Neural cell (in vitro differentiated cells): ENCODE results near the gene AKR1A1.

Experiments
- EP300 ChIP-seq: fragments of 450-650 bp; conservative IDR thresholded peaks from 2 replicates; pipeline ENCODE4 v1.6.1; 2014; ENCODE audit warnings: antibody characterized with exemption, mild to moderate bottlenecking, moderate library complexity; ENCODE audit not compliant: poor library complexity, severe bottlenecking
- EZH2 ChIP-seq: fragments of 200-600, 300-800 bp; shearing (Covaris generic), sonication (generic); IDR thresholded peaks from 2 replicates; pipeline ENCODE4 v1.6.1; 2014; ENCODE audit warnings: antibody characterized with exemption, low read length, borderline replicate concordance, mild to moderate bottlenecking; ENCODE audit not compliant: insufficient read depth, poor library complexity, severe bottlenecking
- TF ChIP-seq, protein P1 (sequence below): fragments of 450-650 bp; IDR thresholded peaks from 2 replicates; pipeline ENCODE4 v1.5.1; 2014; ENCODE audit warnings: antibody characterized with exemption, mild to moderate bottlenecking, moderate library complexity; ENCODE audit not compliant: poor library complexity, severe bottlenecking

- TF ChIP-seq, protein P1, sequence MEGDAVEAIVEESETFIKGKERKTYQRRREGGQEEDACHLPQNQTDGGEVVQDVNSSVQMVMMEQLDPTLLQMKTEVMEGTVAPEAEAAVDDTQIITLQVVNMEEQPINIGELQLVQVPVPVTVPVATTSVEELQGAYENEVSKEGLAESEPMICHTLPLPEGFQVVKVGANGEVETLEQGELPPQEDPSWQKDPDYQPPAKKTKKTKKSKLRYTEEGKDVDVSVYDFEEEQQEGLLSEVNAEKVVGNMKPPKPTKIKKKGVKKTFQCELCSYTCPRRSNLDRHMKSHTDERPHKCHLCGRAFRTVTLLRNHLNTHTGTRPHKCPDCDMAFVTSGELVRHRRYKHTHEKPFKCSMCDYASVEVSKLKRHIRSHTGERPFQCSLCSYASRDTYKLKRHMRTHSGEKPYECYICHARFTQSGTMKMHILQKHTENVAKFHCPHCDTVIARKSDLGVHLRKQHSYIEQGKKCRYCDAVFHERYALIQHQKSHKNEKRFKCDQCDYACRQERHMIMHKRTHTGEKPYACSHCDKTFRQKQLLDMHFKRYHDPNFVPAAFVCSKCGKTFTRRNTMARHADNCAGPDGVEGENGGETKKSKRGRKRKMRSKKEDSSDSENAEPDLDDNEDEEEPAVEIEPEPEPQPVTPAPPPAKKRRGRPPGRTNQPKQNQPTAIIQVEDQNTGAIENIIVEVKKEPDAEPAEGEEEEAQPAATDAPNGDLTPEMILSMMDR = no peak
- no peak for TF ChIP-seq EP300
- no peak for TF ChIP-seq EZH2
These were observed 40.3 kb upstream of the AKR1A1 start for GRCh38 chr1:45510036-45510971.
